DLD1 (cell line): ENCODE data around the gene MSL1.

Source experiments
- in situ Hi-C: cut with HindIII; loops from 2 replicates; pipeline ENCODE4 v1.10.0; 2017; ENCODE audit warnings: low sequenced_read_pairs

MSL1 gene

GRCh38 chr17:40168262-40168832 lies 46.6 kb downstream of the MSL1 start:
- in situ Hi-C loops, result no loop called here

- in situ Hi-C loops, result loop anchor here (10.0 kb wide), 1 partner anchor 116 kb away; the partner anchor contains the start of gene MED24
These were observed 48.6 kb downstream of the MSL1 start for GRCh38 chr17:40170325-40170724.

GRCh38 chr17:40171750-40172149 lies 50.0 kb downstream of the MSL1 start:
- in situ Hi-C loops, result loop anchor here (10.0 kb wide), 1 partner anchor 117 kb away; the partner anchor contains the start of gene MED24

- in situ Hi-C loops, result loop anchor here (10.0 kb wide), 1 partner anchor 118 kb away; the partner anchor contains the start of gene MED24
These were observed 51.5 kb downstream of the MSL1 start for GRCh38 chr17:40173091-40173777.

GRCh38 chr17:40173778-40174135 lies 52.0 kb downstream of the MSL1 start:
- in situ Hi-C loops, result loop anchor here (10.0 kb wide), 1 partner anchor 119 kb away; the partner anchor contains the start of gene MED24

GRCh38 chr17:40174514-40174913 lies 52.7 kb downstream of the MSL1 start:
- in situ Hi-C loops, result loop anchor here (10.0 kb wide), 1 partner anchor 120 kb away; the partner anchor contains the start of gene MED24

GRCh38 chr17:40175928-40176753 lies 54.4 kb downstream of the MSL1 start:
- in situ Hi-C loops, result loop anchor here (10.0 kb wide), 1 partner anchor 121 kb away; the partner anchor contains the start of gene MED24

- in situ Hi-C loops, result loop anchor here (10.0 kb wide), 1 partner anchor 122 kb away; the partner anchor contains the start of gene MED24
These were observed 55.0 kb downstream of the MSL1 start for GRCh38 chr17:40176754-40177110.

GRCh38 chr17:40177275-40177874 lies 55.6 kb downstream of the MSL1 start, which contains the start of gene RAPGEFL1:
RAPGEFL1 (plus strand) TSS chr17:40177470; CDS start chr17:40177862, 392 bp downstream.
- in situ Hi-C loops, result loop anchor here (10.0 kb wide), 1 partner anchor 123 kb away; the partner anchor contains the start of gene MED24

- in situ Hi-C loops, result loop anchor here (10.0 kb wide), 1 partner anchor 123 kb away; the partner anchor contains the start of gene MED24
These were observed 56.3 kb downstream of the MSL1 start for GRCh38 chr17:40178021-40178601.

GRCh38 chr17:40178660-40179059 lies 56.9 kb downstream of the MSL1 start:
- in situ Hi-C loops, result loop anchor here (10.0 kb wide), 1 partner anchor 124 kb away; the partner anchor contains the start of gene MED24

- in situ Hi-C loops, result loop anchor here (10.0 kb wide), 1 partner anchor 125 kb away; the partner anchor contains the start of gene MED24
These were observed 58.3 kb downstream of the MSL1 start for GRCh38 chr17:40179923-40180659.

GRCh38 chr17:40180694-40181093 lies 58.9 kb downstream of the MSL1 start:
- in situ Hi-C loops, result no loop called here

GRCh38 chr17:40181205-40181604 lies 59.4 kb downstream of the MSL1 start:
- in situ Hi-C loops, result no loop called here

GRCh38 chr17:40182606-40183005 lies 60.8 kb downstream of the MSL1 start:
- in situ Hi-C loops, result no loop called here
